ENCODE data around the gene ATG10. TPM values are rescaled to one million over a fixed set of nuclear protein-coding genes. Genes with fewer than 3 reads are reported as not detected.

Gene ATG10
- total RNA-seq, 1 donor, result 6.5 TPM

- H3K4me3 ChIP-seq (ENCODE audit: insufficient read depth, low read length), result no peak overlapping the region
- no peaks in the 10 kb centered on the region for H3K36me3 ChIP-seq (ENCODE audit: insufficient read depth, low read length)
- peak overlapping the region; percentile 44 for H3K4me2 ChIP-seq (ENCODE audit: insufficient read depth, low read length)
- no peaks in the 10 kb centered on the region for H4K20me1 ChIP-seq (ENCODE audit: insufficient read depth, low read length)
- H3K27me3 ChIP-seq (ENCODE audit: insufficient read depth, low read length), result no peaks in the 10 kb centered on the region
- no peaks in the 10 kb centered on the region for H3K9me3 ChIP-seq (ENCODE audit: low read depth, low read length)
- peak overlapping the region; percentile 87 for H3K27ac ChIP-seq (ENCODE audit: low read depth, low read length)
- H3K4me1 ChIP-seq (ENCODE audit: insufficient read depth, low read length), result peaks cover 12% of the 10 kb centered on the region
- H3K79me2 ChIP-seq (ENCODE audit: insufficient read depth, low read length), result no peaks in the 10 kb centered on the region
- no peak for DNase-seq (ENCODE audit: insufficient read length, low spot score, missing footprints)
- H2AFZ ChIP-seq (ENCODE audit: low read length), result no peak overlapping the region
- TF ChIP-seq CTCF (IDR thresholded peaks at IDR 0.05; ENCODE audit: extremely low read depth, low read depth, low read length), result peak; percentile 85
Measured at GRCh38 chr5:82174128-82174918, 202.5 kb downstream of the ATG10 start.

- Histone ChIP-seq H3K9me3 (ENCODE audit: low read depth, low read length) (no peaks in the 10 kb centered on the region), H3K4me2 (ENCODE audit: insufficient read depth, low read length) (no peak overlapping the region), H3K27ac (ENCODE audit: low read depth, low read length) (peak overlapping the region; percentile 87), H3K79me2 (ENCODE audit: insufficient read depth, low read length) (no peaks in the 10 kb centered on the region), H3K27me3 (ENCODE audit: insufficient read depth, low read length) (no peaks in the 10 kb centered on the region), H4K20me1 (ENCODE audit: insufficient read depth, low read length) (no peaks in the 10 kb centered on the region), H3K36me3 (ENCODE audit: insufficient read depth, low read length) (no peaks in the 10 kb centered on the region), H3K4me3 (ENCODE audit: insufficient read depth, low read length) (no peak overlapping the region), H3K4me1 (ENCODE audit: insufficient read depth, low read length) (peaks cover 12% of the 10 kb centered on the region), H2AFZ (ENCODE audit: low read length) (no peak overlapping the region)
- TF ChIP-seq CTCF (IDR thresholded peaks at IDR 0.05; ENCODE audit: extremely low read depth, low read depth, low read length), result no peak
- DNase-seq (ENCODE audit: insufficient read length, low spot score, missing footprints), result no peak
Measured at GRCh38 chr5:82174919-82175219, 203.0 kb downstream of the ATG10 start.

- Histone ChIP-seq H3K9me3 (ENCODE audit: low read depth, low read length) (no peaks in the 10 kb centered on the region), H3K79me2 (ENCODE audit: insufficient read depth, low read length) (no peaks in the 10 kb centered on the region), H3K36me3 (ENCODE audit: insufficient read depth, low read length) (no peaks in the 10 kb centered on the region), H3K27me3 (ENCODE audit: insufficient read depth, low read length) (no peaks in the 10 kb centered on the region), H3K4me2 (ENCODE audit: insufficient read depth, low read length) (no peak overlapping the region), H3K4me3 (ENCODE audit: insufficient read depth, low read length) (no peak overlapping the region), H3K4me1 (ENCODE audit: insufficient read depth, low read length) (peaks cover 12% of the 10 kb centered on the region), H4K20me1 (ENCODE audit: insufficient read depth, low read length) (no peaks in the 10 kb centered on the region), H2AFZ (ENCODE audit: low read length) (no peak overlapping the region), H3K27ac (ENCODE audit: low read depth, low read length) (no peak overlapping the region)
- DNase-seq (ENCODE audit: insufficient read length, low spot score, missing footprints), result no peak
- TF ChIP-seq CTCF (IDR thresholded peaks at IDR 0.05; ENCODE audit: extremely low read depth, low read depth, low read length), result no peak
Measured at GRCh38 chr5:82176115-82176814, 204.4 kb downstream of the ATG10 start.

- H3K9me3 ChIP-seq (ENCODE audit: low read depth, low read length), result no peaks in the 10 kb centered on the region
Measured at GRCh38 chr5:82178378-82178777, 206.6 kb downstream of the ATG10 start.

More at GRCh38 chr5:82178378-82178777, 206.6 kb downstream of the ATG10 start:
- DNase-seq (ENCODE audit: insufficient read length, low spot score, missing footprints), result no peak
- Histone ChIP-seq H3K27ac (ENCODE audit: low read depth, low read length) (no peak overlapping the region), H3K4me2 (ENCODE audit: insufficient read depth, low read length) (no peak overlapping the region), H4K20me1 (ENCODE audit: insufficient read depth, low read length) (no peaks in the 10 kb centered on the region), H3K36me3 (ENCODE audit: insufficient read depth, low read length) (no peaks in the 10 kb centered on the region), H3K4me1 (ENCODE audit: insufficient read depth, low read length) (peaks cover 12% of the 10 kb centered on the region), H3K27me3 (ENCODE audit: insufficient read depth, low read length) (no peaks in the 10 kb centered on the region), H3K79me2 (ENCODE audit: insufficient read depth, low read length) (no peaks in the 10 kb centered on the region), H2AFZ (ENCODE audit: low read length) (no peak overlapping the region), H3K4me3 (ENCODE audit: insufficient read depth, low read length) (no peak overlapping the region)
- TF ChIP-seq CTCF (IDR thresholded peaks at IDR 0.05; ENCODE audit: extremely low read depth, low read depth, low read length), result no peak
